Raji (cell line): ENCODE data around the gene EVX2.

ENCODE experiments used
- POLR2A ChIP-seq: IDR thresholded peaks from 2 replicates; pipeline ENCODE4 v1.6.1; 2011; ENCODE audit warnings: low read depth, low read length, control low read depth; ENCODE audit not compliant: insufficient read depth

EVX2 gene

DNA sequence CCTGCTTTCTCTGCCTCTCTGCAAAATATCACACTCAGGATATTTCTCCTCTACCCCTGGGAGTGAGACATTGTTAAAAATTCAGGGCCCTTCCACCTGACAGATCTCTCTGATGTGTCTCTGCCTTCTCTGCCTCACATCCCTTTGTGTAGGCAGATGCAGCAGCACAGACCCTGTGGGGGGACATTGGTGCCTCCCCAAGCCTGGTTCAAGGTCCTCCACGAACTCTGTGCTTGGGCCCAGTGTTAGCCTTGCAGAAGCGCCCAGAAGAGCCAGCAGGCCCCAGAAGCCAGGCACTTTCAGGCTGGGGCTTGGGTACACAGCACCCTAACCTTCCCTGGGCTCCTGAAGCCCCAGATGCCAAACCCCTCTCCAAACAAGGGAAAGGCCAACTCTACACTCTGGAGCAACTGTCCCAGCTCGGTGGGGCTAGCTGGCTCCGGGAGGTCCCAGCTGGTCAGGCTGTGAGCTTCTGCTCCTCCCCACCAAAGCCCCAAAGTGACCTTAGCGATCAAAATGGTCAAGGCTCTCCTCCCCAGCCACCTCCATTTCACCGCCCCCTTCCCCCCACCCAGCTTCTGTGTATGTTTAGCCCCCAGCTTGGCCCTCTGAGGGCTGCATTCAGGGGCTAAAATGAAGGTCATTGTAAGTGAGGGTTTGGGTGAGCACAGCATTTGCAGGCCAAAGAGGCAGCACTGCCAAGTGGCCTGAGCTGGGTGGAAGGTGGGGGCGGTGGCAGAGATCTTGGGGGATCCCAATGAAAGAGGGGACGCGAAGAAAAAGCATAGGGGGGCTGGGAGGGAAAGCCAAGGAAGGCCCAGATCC lies 41.4 kb upstream of the EVX2 start:
- no peak for TF ChIP-seq POLR2A

DNA sequence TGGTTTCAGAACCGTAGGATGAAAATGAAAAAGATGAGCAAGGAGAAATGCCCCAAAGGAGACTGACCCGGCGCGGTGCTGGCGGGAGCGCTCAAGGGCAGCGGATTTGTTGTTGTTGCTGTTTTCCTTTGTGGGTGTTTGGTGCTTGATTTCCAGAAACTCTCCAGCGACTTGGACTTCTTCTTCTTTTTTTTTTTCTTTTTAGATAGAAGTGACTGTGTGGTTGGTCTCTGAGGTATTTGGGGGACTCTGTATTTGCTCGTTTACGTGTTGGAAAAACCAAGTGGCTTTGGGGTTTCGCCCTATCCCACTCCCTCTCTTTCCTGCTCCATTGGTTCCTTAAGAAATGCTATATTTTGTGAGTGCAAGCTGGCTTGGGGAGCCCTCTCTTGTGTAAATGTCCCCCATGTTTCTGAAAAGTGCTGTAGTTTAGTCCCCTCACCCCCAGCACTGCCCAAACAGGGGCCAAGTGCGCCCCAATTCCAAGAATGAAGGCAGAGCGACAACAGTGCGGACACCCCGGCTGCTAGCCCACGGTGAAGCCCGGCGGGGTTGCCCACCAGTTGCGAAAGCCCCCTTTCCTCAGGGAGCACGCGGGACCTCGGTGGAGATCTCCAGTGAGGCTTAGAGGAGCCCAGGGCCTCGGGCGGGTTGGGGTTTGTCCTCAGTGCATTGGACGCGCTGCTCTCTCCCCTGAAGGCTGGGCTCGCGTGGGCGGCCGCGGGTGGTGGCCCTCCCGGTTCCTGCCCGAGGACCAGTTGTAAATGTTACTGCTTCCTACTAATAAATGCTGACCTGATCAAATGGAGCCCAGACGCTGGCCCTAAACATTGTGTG lies 40.6 kb upstream of the EVX2 start:
- TF ChIP-seq POLR2A = no peak

DNA sequence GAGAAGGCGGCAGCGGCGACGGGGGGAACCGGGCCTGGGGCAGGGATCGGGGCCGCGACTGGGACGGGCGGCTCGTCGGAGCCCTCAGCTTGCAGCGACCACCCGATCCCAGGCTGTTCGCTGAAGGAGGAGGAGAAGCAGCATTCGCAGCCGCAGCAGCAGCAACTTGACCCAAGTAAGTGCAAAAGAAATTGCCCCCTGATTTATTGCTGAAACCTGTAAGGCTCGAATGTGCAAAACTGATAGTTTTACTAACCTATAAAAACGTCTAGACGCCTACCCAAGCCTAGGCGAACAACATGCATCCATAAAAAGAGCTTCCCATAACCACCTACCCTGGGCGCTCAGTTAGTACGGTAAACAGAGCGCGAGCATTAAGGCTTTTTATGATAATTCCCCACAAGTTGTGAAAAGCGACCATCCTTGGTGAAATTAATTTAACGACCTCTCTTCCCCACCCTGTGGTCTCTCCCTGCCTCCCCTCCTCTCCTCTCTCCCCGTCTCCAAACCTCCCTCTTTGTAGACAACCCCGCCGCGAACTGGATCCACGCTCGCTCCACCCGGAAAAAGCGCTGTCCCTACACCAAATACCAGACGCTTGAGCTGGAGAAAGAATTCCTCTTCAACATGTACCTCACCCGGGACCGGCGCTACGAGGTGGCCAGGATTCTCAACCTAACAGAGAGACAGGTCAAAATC lies 39.8 kb upstream of the EVX2 start:
- no peak for TF ChIP-seq POLR2A

DNA sequence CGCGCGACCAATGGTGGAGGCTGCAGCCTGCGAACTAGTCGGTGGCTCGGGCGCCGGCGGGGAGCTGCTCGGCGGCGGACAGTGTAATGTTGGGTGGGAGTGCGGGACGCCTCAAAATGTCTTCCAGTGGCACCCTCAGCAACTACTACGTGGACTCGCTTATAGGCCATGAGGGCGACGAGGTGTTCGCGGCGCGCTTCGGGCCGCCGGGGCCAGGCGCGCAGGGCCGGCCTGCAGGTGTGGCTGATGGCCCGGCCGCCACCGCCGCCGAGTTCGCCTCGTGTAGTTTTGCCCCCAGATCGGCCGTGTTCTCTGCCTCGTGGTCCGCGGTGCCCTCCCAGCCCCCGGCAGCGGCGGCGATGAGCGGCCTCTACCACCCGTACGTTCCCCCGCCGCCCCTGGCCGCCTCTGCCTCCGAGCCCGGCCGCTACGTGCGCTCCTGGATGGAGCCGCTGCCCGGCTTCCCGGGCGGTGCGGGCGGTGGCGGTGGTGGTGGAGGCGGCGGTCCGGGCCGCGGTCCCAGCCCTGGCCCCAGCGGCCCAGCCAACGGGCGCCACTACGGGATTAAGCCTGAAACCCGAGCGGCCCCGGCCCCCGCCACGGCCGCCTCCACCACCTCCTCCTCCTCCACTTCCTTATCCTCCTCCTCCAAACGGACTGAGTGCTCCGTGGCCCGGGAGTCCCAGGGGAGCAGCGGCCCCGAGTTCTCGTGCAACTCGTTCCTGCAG lies 39.1 kb upstream of the EVX2 start, which contains the start of gene HOXD9:
TSS of gene HOXD9 (plus strand) at position 37 of the 728 bp plus-strand sequence. CDS start at position 87, 50 bp downstream.
- no peak for TF ChIP-seq POLR2A

DNA sequence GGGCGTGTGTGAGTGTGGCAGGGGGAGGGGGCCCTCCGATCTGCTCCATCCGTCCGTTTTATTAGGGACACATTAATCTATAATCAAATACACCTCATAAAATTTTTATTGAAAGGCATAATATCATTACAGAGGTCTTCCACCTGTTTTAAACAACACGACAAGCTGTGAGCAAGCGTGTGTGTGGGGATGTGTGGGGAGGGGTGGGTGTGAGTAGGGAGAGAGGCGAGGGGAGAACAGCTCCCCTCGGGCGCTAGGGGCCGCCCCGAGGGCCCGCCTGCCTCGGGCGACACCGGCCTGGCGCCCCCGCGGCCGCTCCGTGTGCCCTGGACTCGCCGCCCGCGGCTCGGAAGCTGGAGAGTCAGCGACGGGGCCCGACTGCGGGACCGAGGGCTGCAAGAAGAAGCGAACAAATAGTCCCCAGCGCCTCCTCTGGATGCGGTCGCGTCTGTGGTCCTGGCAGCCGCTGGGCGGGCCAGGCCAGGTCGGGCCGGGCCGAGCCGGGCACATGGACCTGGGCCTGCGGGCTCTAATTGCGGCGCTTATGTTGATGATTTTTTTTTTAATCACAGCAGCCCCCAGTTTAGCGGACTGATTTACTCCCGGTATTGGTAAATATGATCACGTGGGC lies 38.4 kb upstream of the EVX2 start:
- no peak for TF ChIP-seq POLR2A

DNA sequence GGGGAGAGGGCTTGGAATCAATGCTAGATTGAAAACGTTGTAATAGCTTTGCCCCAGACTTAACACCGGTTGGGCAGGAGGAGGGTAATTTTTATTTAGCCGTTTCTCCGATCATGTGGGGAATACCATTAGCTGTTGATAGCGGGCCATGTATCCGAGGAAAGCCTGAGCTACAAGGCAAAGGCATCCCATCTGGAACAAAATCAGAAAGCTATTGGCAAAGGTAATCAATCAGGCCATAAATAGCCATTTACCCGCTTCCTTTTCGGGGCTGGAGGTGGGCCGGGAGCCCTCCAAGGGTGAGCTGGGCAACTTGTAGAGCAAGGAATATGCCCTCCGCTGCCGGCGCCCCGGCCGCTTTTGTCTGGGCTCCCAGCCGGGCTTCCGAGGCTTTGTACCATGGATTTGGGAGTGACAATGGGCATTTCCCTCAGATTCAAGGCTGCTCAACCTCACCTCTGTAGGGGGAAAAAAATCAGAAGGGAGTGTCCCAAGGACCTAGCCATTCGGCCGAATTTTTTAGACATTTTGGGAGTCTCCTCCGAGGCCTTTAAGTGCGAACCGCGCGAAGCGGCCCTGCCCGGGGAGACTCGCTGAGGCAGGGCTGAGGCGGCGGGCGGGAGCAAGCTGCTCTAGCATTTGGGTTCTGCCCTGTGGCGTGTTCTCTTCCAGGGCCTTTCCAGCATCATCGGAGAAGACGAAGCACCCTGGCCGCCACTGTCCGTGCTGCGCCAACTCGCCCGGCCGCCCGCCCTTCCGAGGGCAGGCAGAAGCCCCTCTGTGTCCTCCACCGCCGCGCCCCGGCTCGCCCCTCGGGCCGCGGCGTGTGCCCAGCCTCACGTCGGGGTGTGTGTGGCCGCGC lies 37.7 kb upstream of the EVX2 start:
- no peak for TF ChIP-seq POLR2A

DNA sequence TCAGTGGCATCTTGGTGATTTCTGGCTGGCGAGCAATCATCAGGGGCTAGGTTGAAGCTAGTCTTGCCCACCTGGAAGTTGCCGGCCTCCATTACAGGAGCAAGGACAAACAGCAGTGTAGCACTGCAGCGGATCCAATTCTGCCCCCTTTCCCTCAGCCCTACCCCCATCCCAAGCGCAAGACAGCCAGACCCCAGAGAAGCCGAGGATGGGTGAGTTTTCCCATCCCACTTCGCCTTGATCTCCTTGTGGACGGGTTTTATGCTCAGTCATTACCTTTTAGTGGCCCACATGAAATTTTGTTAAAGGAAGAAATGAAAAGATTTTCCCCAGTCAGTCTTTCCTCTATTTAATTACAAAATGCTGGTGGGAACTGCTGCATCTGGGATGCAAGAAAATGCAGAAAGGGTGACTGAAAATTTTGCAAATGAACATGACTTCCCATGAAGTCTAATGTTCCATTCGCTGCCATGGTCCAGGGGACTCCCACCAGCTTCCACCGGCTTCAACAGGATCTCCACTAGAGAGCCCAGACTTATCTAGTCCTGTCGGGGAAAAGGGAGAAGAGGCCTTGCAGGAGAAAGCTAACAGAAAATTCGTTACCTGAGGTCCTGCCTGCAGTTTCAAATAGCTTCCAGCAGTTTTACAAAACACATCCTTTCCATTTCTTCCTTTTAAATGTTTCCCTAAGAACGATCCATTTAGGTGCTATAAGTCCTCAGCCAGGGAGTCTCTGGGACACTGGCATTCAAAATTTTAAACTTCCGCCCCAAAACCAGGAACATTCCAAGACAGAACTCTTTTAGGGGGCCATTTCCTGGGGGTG lies 36.8 kb upstream of the EVX2 start:
- TF ChIP-seq POLR2A = no peak

DNA sequence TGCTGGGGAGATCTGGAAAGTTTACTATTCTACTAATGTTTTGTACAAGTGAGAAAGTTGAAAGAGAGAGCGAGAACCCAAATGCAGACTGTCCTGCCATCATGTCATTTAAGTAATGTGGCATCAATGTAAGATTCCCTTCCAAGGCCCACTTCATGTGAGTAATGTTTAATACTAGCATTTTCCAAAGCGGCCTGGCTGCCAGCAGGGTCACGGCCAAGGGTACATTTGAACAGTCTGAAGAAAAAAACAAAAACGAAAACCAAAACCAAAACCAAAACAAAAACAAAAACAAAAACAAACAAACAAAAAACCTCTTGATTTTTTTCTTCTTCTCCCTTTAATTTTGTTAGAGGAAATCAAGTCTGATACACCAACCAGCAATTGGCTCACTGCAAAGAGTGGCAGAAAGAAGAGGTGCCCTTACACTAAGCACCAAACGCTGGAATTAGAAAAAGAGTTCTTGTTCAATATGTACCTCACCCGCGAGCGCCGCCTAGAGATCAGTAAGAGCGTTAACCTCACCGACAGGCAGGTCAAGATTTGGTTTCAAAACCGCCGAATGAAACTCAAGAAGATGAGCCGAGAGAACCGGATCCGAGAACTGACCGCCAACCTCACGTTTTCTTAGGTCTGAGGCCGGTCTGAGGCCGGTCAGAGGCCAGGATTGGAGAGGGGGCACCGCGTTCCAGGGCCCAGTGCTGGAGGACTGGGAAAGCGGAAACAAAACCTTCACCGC lies 35.0 kb upstream of the EVX2 start:
- TF ChIP-seq POLR2A = no peak

DNA sequence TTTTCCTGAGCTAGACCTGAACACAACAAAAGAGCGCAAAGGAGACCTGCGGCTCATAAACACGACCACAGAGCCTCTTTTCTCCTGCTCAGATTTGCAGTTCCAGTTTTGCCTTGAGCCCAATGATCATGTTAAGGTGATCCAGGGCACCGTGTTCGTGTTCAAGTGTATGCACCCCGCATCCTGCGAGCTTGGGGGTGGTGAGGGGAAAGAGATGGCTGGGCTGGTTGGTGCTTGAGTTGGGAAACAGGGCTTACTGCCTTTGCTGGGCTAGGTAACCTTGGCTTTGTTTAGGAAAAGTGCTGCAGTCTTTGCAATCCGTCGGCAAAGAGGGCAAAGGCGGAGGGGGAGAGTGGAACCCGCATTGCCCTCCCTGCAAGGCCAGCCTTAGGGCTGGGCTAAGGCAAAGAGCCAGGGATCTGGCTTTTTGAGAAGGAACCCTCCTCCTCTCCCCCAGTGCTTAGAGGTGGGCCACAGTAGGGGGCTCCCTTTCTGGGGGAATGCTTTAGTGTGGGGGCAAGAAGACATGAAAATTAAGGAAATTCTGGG lies 34.1 kb upstream of the EVX2 start:
- no peak for TF ChIP-seq POLR2A

DNA sequence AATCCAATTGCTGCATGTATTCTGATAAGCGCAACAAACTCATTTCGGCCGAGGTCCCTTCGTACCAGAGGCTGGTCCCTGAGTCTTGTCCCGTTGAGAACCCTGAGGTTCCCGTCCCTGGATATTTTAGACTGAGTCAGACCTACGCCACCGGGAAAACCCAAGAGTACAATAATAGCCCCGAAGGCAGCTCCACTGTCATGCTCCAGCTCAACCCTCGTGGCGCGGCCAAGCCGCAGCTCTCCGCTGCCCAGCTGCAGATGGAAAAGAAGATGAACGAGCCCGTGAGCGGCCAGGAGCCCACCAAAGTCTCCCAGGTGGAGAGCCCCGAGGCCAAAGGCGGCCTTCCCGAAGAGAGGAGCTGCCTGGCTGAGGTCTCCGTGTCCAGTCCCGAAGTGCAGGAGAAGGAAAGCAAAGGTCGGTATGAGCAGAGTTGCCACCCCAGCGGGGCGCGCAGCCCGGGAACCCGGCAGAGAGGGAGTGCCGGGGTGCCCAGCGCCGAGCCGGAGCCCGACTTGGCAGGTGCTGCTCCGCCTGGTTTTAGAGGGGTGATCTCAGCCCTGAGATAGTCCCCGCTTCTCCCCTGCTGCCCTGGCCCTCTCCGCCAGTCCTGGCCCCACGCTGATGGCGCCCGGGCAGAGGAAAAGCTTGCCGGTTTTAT lies 33.5 kb upstream of the EVX2 start:
- no peak for TF ChIP-seq POLR2A
